CD1c-positive myeloid dendritic cell (primary cell): ENCODE data around the gene ZNF598.
A peak's percentile ranks its signal among the peaks of the same experiment; 100 is the strongest.
"Not testable (repeated sequence)": the region's sequence is repeated elsewhere in the genome, so short reads cannot be mapped to it uniquely, and the experiment has no call there.

Source experiments
- DNase-seq: peaks from one replicate; pipeline ENCODE4 v3.0.0-alpha.2; 2016; ENCODE audit errors: extremely low spot score

Gene ZNF598

GRCh38 chr16:2027024-2028010 is 17.7 kb upstream of the ZNF598 start:
- DNase-seq, result no peak

- no peak for DNase-seq
Observed at GRCh38 chr16:2026461-2027023, 16.9 kb upstream of the ZNF598 start, which contains the start of gene NHERF2. TSS of gene NHERF2 (plus strand) at chr16:2026902. CDS start at chr16:2027006, 104 bp downstream.

- DNase-seq, result no peak
Observed at GRCh38 chr16:2025878-2026460, 16.3 kb upstream of the ZNF598 start.

GRCh38 chr16:2025251-2025650 is 15.6 kb upstream of the ZNF598 start:
- DNase-seq, result no peak

- no peak for DNase-seq
Observed at GRCh38 chr16:2024032-2024420, 14.4 kb upstream of the ZNF598 start.

GRCh38 chr16:2023092-2024031 is 13.7 kb upstream of the ZNF598 start:
- peak; percentile 97 for DNase-seq

GRCh38 chr16:2022723-2023091 is 13.1 kb upstream of the ZNF598 start:
- peak; percentile 53 for DNase-seq

- DNase-seq, result no peak
Observed at GRCh38 chr16:2019921-2020831, 10.6 kb upstream of the ZNF598 start.

- no peak for DNase-seq
Observed at GRCh38 chr16:2019518-2019920, 9.9 kb upstream of the ZNF598 start, which contains the start of gene NPW. TSS of gene NPW (plus strand) at chr16:2019785.

GRCh38 chr16:2016407-2016922 is 6.8 kb upstream of the ZNF598 start:
- no peak for DNase-seq

GRCh38 chr16:2015947-2016208 is 6.3 kb upstream of the ZNF598 start:
- DNase-seq, result no peak

- DNase-seq, result peak; percentile 56
Observed at GRCh38 chr16:2015117-2015946, 5.7 kb upstream of the ZNF598 start.

GRCh38 chr16:2013527-2013926 is 3.9 kb upstream of the ZNF598 start:
- DNase-seq, result no peak

GRCh38 chr16:2011726-2012125 is 2.1 kb upstream of the ZNF598 start:
- not testable (repeated sequence) for DNase-seq

- DNase-seq, result no peak
Observed at GRCh38 chr16:2009164-2009711, 383 bp downstream of the ZNF598 start.

- DNase-seq, result no peak
Observed at GRCh38 chr16:2008631-2009163, 924 bp downstream of the ZNF598 start.

- DNase-seq, result no peak
Observed at GRCh38 chr16:2008009-2008526, 1.6 kb downstream of the ZNF598 start.

GRCh38 chr16:2007081-2007836 is 2.4 kb downstream of the ZNF598 start:
- DNase-seq, result no peak
